Endothelial cell (in vitro differentiated cells): ENCODE results near the gene CAMTA1. TPM values are rescaled to one million over a fixed set of nuclear protein-coding genes. Genes with fewer than 3 reads are reported as not detected.

Experiments used
- DNase-seq: peaks from one replicate; pipeline ENCODE4 v3.0.0; 2021; ENCODE audit warnings: low spot score
- H3K27ac Mint-ChIP-seq: one replicate; pipeline ENCODE4 v1.8.0; 2021; ENCODE audit warnings: mixed read lengths, inconsistent platforms; ENCODE audit not compliant: unreplicated experiment
- H3K27me3 Mint-ChIP-seq: one replicate; pipeline ENCODE4 v1.8.0; 2021; ENCODE audit warnings: mild to moderate bottlenecking, moderate library complexity, mixed read lengths, inconsistent platforms; ENCODE audit not compliant: unreplicated experiment
- H3K36me3 Mint-ChIP-seq: one replicate; pipeline ENCODE4 v1.8.0; 2021; ENCODE audit warnings: mild to moderate bottlenecking, low read depth, mixed read lengths, inconsistent platforms; ENCODE audit not compliant: unreplicated experiment
- H3K4me1 Mint-ChIP-seq: one replicate; pipeline ENCODE4 v1.8.0; 2021; ENCODE audit warnings: mild to moderate bottlenecking, mixed read lengths, inconsistent platforms; ENCODE audit not compliant: unreplicated experiment
- H3K4me3 Mint-ChIP-seq: one replicate; pipeline ENCODE4 v1.8.0; 2021; ENCODE audit warnings: mild to moderate bottlenecking, mixed read lengths, inconsistent platforms; ENCODE audit not compliant: unreplicated experiment
- H3K9me3 Mint-ChIP-seq: one replicate; pipeline ENCODE4 v1.8.0; 2021; ENCODE audit warnings: mixed read lengths, inconsistent platforms; ENCODE audit not compliant: unreplicated experiment
- CTCF ChIP-seq: fragments of 200-600 bp; sonication (generic); IDR thresholded peaks from one replicate; pipeline ENCODE4 v1.5.0; 2021; ENCODE audit warnings: antibody characterized with exemption; ENCODE audit not compliant: unreplicated experiment
- total RNA-seq: library from RNA; stranded (reverse); fragmentation: NEBNext Ultra II Directional; extraction: Animal tissue kit (Norgen Biotek cat#: 25700); gene quantifications from one replicate; pipeline ENCODE4 v1.2.1, GENCODE V29; 2021; ENCODE audit not compliant: unreplicated experiment

CAMTA1 gene
- total RNA-seq, 1 donor from 2014 or later = 87.3 TPM

GRCh38 chr1:7505094-7505770 is 720.0 kb downstream of the CAMTA1 start:
- no peak for TF ChIP-seq CTCF
- H3K9me3 Mint-ChIP-seq = no peaks in the 10 kb centered on the region
- H3K27ac Mint-ChIP-seq = no peak overlapping the region
- DNase-seq = no peak
- no peaks in the 10 kb centered on the region for H3K4me1 Mint-ChIP-seq
- no peak overlapping the region for H3K4me3 Mint-ChIP-seq
- H3K36me3 Mint-ChIP-seq = no peaks in the 10 kb centered on the region
- no peaks in the 10 kb centered on the region for H3K27me3 Mint-ChIP-seq

- H3K27me3 Mint-ChIP-seq = no peaks in the 10 kb centered on the region
- DNase-seq = no peak
- no peak for TF ChIP-seq CTCF
- H3K4me3 Mint-ChIP-seq = no peak overlapping the region
- no peaks in the 10 kb centered on the region for H3K9me3 Mint-ChIP-seq
- H3K27ac Mint-ChIP-seq = no peak overlapping the region
- no peaks in the 10 kb centered on the region for H3K36me3 Mint-ChIP-seq
- H3K4me1 Mint-ChIP-seq = no peaks in the 10 kb centered on the region
Observed at GRCh38 chr1:7505771-7506453, 720.7 kb downstream of the CAMTA1 start.

- Mint-ChIP-seq H3K27ac (no peak overlapping the region), H3K9me3 (no peaks in the 10 kb centered on the region), H3K4me1 (no peaks in the 10 kb centered on the region), H3K4me3 (no peak overlapping the region), H3K27me3 (no peaks in the 10 kb centered on the region), H3K36me3 (no peaks in the 10 kb centered on the region)
- TF ChIP-seq CTCF = no peak
- no peak for DNase-seq
Observed at GRCh38 chr1:7506454-7507284, 721.4 kb downstream of the CAMTA1 start.

- H3K27ac Mint-ChIP-seq = no peak overlapping the region
- H3K27me3 Mint-ChIP-seq = no peaks in the 10 kb centered on the region
- no peak for DNase-seq
- no peaks in the 10 kb centered on the region for H3K4me1 Mint-ChIP-seq
- no peak overlapping the region for H3K4me3 Mint-ChIP-seq
- H3K9me3 Mint-ChIP-seq = no peaks in the 10 kb centered on the region
- no peaks in the 10 kb centered on the region for H3K36me3 Mint-ChIP-seq
- TF ChIP-seq CTCF = no peak
Observed at GRCh38 chr1:7507285-7508019, 722.2 kb downstream of the CAMTA1 start.
